ENCODE results near the gene POLD3.
"Not testable (repeated sequence)": the region's sequence is repeated elsewhere in the genome, so short reads cannot be mapped to it uniquely, and the experiment has no call there.

POLD3 gene

DNA sequence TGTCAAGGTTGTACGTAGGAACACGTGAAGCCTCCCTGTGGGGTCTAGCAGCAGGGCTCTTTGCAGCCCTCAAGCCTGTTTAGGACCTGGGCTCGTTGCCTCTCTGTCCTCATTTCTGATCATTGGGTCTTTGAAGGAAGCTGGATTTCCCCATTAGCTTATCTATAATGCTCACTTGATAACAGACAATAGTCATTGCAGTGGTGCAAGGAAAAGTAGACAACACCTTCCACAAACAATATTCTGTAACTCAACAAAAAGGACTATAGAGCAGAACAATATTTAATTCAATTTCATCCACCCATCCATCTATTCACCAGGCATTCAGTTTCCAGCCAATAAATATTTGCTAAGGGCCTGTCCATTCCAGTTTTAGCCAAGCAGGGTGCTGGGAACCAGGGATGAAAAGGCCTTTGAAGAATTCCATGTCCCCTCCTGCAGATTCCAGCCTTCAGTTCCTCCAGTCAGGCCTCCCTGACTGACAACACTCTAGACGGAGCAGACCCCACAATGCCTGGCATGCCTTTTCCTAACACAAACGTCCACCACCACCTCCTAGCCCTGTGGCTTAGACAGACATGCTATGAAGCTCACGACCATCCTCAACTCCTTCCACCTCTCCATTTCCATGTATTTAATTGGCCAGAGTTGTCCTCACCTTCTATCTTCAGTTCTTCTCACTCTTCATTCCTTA is 12.7 kb upstream of the POLD3 start:
- H3K4me2 ChIP-seq (ENCODE audit: insufficient read depth, low read length), result no peak overlapping the region

DNA sequence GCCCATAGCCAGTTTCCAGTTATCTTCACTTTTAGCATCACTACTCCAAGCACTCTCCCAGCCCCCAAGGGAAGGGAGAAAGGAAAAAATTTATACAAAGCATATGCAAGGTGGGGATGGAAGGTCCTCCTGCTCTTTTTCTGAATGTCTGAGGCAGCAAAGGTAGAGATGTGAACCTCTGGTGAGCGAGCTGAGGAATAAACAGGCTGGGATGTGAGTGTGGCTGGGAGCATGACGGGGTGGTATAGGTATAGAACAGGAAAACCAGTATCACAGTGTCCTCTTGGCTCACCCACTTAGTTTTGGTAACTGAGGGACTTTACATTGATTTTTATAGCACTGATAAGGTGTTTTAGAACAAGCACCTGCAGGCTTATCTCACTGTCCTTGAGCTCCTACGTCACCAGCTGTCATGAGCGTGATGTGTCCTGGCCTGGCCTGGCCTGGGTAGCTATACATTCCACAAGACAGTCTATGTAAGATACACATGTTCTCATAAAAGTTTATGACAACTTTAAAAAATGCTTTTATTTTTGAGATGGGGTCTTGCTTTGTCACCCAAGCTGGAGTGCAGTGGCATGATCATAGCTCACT is 10.3 kb upstream of the POLD3 start:
- H3K9me3 ChIP-seq (ENCODE audit: insufficient read depth, low read length, severe bottlenecking), result no peaks in the 10 kb centered on the region
- no peaks in the 10 kb centered on the region for H3K36me3 ChIP-seq (ENCODE audit: insufficient read depth, low read length)
- H3K27ac ChIP-seq (ENCODE audit: low read length), result no peak overlapping the region
- no peak overlapping the region for H3K4me2 ChIP-seq (ENCODE audit: insufficient read depth, low read length)
- no peak for DNase-seq
- TF ChIP-seq, protein P1, sequence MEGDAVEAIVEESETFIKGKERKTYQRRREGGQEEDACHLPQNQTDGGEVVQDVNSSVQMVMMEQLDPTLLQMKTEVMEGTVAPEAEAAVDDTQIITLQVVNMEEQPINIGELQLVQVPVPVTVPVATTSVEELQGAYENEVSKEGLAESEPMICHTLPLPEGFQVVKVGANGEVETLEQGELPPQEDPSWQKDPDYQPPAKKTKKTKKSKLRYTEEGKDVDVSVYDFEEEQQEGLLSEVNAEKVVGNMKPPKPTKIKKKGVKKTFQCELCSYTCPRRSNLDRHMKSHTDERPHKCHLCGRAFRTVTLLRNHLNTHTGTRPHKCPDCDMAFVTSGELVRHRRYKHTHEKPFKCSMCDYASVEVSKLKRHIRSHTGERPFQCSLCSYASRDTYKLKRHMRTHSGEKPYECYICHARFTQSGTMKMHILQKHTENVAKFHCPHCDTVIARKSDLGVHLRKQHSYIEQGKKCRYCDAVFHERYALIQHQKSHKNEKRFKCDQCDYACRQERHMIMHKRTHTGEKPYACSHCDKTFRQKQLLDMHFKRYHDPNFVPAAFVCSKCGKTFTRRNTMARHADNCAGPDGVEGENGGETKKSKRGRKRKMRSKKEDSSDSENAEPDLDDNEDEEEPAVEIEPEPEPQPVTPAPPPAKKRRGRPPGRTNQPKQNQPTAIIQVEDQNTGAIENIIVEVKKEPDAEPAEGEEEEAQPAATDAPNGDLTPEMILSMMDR (IDR thresholded peaks at IDR 0.05; ENCODE audit: borderline replicate concordance, extremely low read depth, low read length, poor library complexity, severe bottlenecking), result no peak
- TF ChIP-seq EZH2 (IDR thresholded peaks at IDR 0.05; ENCODE audit: borderline replicate concordance, low read depth, low read length, severe bottlenecking), result no peak
- no peak overlapping the region for H3K4me3 ChIP-seq (ENCODE audit: low read depth in 1 of 2, low read length in 2 of 2)
- no peak overlapping the region for H2AFZ ChIP-seq (ENCODE audit: low read depth, low read length)
- H3K79me2 ChIP-seq (ENCODE audit: insufficient read depth, low read length), result no peaks in the 10 kb centered on the region
- H3K27me3 ChIP-seq (ENCODE audit: insufficient read depth, low read length, poor library complexity), result peaks cover 11% of the 10 kb centered on the region
- no peaks in the 10 kb centered on the region for H4K20me1 ChIP-seq (ENCODE audit: insufficient read depth, low read length)
- H3K9ac ChIP-seq (ENCODE audit: low read depth, low read length), result no peak overlapping the region
- no peak for ATAC-seq (ENCODE audit: insufficient read depth, low read depth)
- H3K4me1 ChIP-seq (ENCODE audit: insufficient read depth, low read length), result no peaks in the 10 kb centered on the region

More for the DNA sequence above, 12.7 kb upstream of the POLD3 start:
- Histone ChIP-seq H3K27me3 (ENCODE audit: insufficient read depth, low read length, poor library complexity) (peaks cover 7% of the 10 kb centered on the region), H3K4me1 (ENCODE audit: insufficient read depth, low read length) (no peaks in the 10 kb centered on the region), H3K27ac (ENCODE audit: low read length) (no peak overlapping the region), H3K9me3 (ENCODE audit: insufficient read depth, low read length, severe bottlenecking) (no peaks in the 10 kb centered on the region), H3K36me3 (ENCODE audit: insufficient read depth, low read length) (no peaks in the 10 kb centered on the region), H2AFZ (ENCODE audit: low read depth, low read length) (no peak overlapping the region), H3K9ac (ENCODE audit: low read depth, low read length) (no peak overlapping the region), H4K20me1 (ENCODE audit: insufficient read depth, low read length) (no peaks in the 10 kb centered on the region), H3K4me3 (ENCODE audit: low read depth in 1 of 2, low read length in 2 of 2) (no peak overlapping the region), H3K79me2 (ENCODE audit: insufficient read depth, low read length) (no peaks in the 10 kb centered on the region)
- DNase-seq, result no peak
- no peak for ATAC-seq (ENCODE audit: insufficient read depth, low read depth)
- TF ChIP-seq, protein P1 (IDR thresholded peaks at IDR 0.05; ENCODE audit: borderline replicate concordance, extremely low read depth, low read length, poor library complexity, severe bottlenecking), result no peak
- TF ChIP-seq EZH2 (IDR thresholded peaks at IDR 0.05; ENCODE audit: borderline replicate concordance, low read depth, low read length, severe bottlenecking), result no peak

DNA sequence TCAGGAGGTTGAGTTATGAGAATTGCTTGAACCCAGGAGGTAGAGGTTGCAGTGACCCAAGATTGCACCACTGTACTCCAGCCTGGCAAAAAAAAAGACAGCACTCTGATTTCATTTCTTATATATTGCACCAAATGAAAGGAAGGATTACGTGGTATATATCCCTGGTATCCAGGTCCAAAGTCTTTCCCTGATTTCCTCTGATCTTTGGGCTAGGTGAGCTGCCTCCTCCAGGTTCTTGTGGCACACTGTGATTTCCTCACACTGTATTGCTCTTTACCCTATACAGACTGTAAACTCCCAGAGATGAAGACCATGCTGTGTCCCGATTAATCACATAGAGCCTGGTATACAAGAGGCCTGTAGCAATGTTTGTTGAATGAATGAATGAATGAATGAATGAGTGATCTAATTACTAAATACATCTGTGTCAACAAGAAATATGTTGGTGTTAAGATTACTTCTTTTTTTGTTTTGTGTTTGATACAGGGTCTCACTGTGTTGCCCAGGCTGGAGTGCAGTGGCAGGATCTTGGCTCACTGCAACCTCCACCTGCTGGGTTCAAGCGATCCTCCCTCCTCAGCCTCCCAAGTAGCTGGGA is 9.3 kb upstream of the POLD3 start:
- no peak overlapping the region for H3K4me2 ChIP-seq (ENCODE audit: insufficient read depth, low read length)
- H2AFZ ChIP-seq (ENCODE audit: low read depth, low read length), result no peak overlapping the region
- no peaks in the 10 kb centered on the region for H3K36me3 ChIP-seq (ENCODE audit: insufficient read depth, low read length)
- no peaks in the 10 kb centered on the region for H3K4me1 ChIP-seq (ENCODE audit: insufficient read depth, low read length)
- no peak overlapping the region for H3K27ac ChIP-seq (ENCODE audit: low read length)
- no peak for DNase-seq
- no peaks in the 10 kb centered on the region for H4K20me1 ChIP-seq (ENCODE audit: insufficient read depth, low read length)
- no peaks in the 10 kb centered on the region for H3K9me3 ChIP-seq (ENCODE audit: insufficient read depth, low read length, severe bottlenecking)
- peaks cover 16% of the 10 kb centered on the region for H3K27me3 ChIP-seq (ENCODE audit: insufficient read depth, low read length, poor library complexity)
- H3K9ac ChIP-seq (ENCODE audit: low read depth, low read length), result no peak overlapping the region
- no peak overlapping the region for H3K4me3 ChIP-seq (ENCODE audit: low read depth in 1 of 2, low read length in 2 of 2)
- H3K79me2 ChIP-seq (ENCODE audit: insufficient read depth, low read length), result no peaks in the 10 kb centered on the region
- no peak for TF ChIP-seq EZH2 (IDR thresholded peaks at IDR 0.05; ENCODE audit: borderline replicate concordance, low read depth, low read length, severe bottlenecking)
- TF ChIP-seq, protein P1 (IDR thresholded peaks at IDR 0.05; ENCODE audit: borderline replicate concordance, extremely low read depth, low read length, poor library complexity, severe bottlenecking), result no peak
- ATAC-seq (ENCODE audit: insufficient read depth, low read depth), result no peak

DNA sequence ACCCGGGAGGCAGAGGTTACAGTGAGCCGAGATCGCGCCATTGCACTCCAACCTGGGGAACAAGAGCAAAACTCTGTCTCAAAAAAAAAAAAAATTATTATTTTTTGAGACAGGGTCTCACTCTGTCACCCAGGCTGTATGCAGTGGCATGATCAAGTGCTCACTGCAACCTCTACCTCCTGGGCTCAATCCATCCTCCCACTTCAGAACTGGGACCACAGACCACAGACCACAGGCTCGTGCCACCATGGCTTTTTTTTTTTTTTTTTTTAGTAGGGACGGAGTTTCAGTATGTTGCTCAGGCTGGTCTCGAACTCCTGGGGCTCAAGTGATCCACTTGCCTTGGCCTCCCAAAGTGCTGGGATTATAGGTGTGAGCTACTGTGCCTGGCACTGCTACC is 1.9 kb upstream of the POLD3 start:
- H4K20me1 ChIP-seq (ENCODE audit: insufficient read depth, low read length); H3K4me3 ChIP-seq (ENCODE audit: low read depth in 1 of 2, low read length in 2 of 2); H3K9me3 ChIP-seq (ENCODE audit: insufficient read depth, low read length, severe bottlenecking); H2AFZ ChIP-seq (ENCODE audit: low read depth, low read length); H3K9ac ChIP-seq (ENCODE audit: low read depth, low read length); H3K4me2 ChIP-seq (ENCODE audit: insufficient read depth, low read length); H3K27ac ChIP-seq (ENCODE audit: low read length): not testable (repeated sequence)
- Histone ChIP-seq H3K79me2 (ENCODE audit: insufficient read depth, low read length) (peaks cover 30% of the 10 kb centered on the region), H3K27me3 (ENCODE audit: insufficient read depth, low read length, poor library complexity) (peaks cover 13% of the 10 kb centered on the region), H3K4me1 (ENCODE audit: insufficient read depth, low read length) (peaks cover 24% of the 10 kb centered on the region), H3K36me3 (ENCODE audit: insufficient read depth, low read length) (peaks cover 15% of the 10 kb centered on the region)
- peak; percentile 62 for DNase-seq
- ATAC-seq (ENCODE audit: insufficient read depth, low read depth), result peak; percentile 57

Data from DND-41 (cell line).